ENCODE measurements around the gene ZHX3.
A peak's percentile ranks its signal among the peaks of the same experiment; 100 is the strongest.
"Not testable (repeated sequence)": the region's sequence is repeated elsewhere in the genome, so short reads cannot be mapped to it uniquely, and the experiment has no call there.

ZHX3 gene

GRCh38 chr20:41145317-41145716, 172.2 kb downstream of the ZHX3 start:
- DNase-seq = no peak

GRCh38 chr20:41143354-41143753, 174.2 kb downstream of the ZHX3 start:
- no peak for DNase-seq

GRCh38 chr20:41142919-41143318, 174.6 kb downstream of the ZHX3 start:
- no peak for DNase-seq

GRCh38 chr20:41142245-41142644, 175.3 kb downstream of the ZHX3 start:
- DNase-seq = no peak

GRCh38 chr20:41141153-41141815, 176.2 kb downstream of the ZHX3 start:
- no peak for DNase-seq

GRCh38 chr20:41140226-41141133, 177.1 kb downstream of the ZHX3 start:
- no peak for DNase-seq

GRCh38 chr20:41139227-41140093, 178.1 kb downstream of the ZHX3 start:
- DNase-seq = no peak

GRCh38 chr20:41138475-41139226, 178.9 kb downstream of the ZHX3 start:
- DNase-seq = no peak

GRCh38 chr20:41137614-41138474, 179.7 kb downstream of the ZHX3 start:
- DNase-seq = peak; percentile 2

GRCh38 chr20:41136680-41137613, 180.6 kb downstream of the ZHX3 start, which contains the start of gene PLCG1:
Gene PLCG1, plus strand, starts transcription at chr20:41137543. Its CDS starts 99 bp downstream, at chr20:41137642.
- DNase-seq = peak; percentile 36

GRCh38 chr20:41135888-41136679, 181.4 kb downstream of the ZHX3 start:
- DNase-seq = no peak

- no peak for DNase-seq
Observed at GRCh38 chr20:41135187-41135887, 182.2 kb downstream of the ZHX3 start.

- no peak for DNase-seq
Observed at GRCh38 chr20:41134362-41135186, 183.0 kb downstream of the ZHX3 start.

GRCh38 chr20:41133709-41134361, 183.7 kb downstream of the ZHX3 start:
- no peak for DNase-seq

GRCh38 chr20:41132388-41132775, 185.1 kb downstream of the ZHX3 start:
- not testable (repeated sequence) for DNase-seq

- DNase-seq = no peak
Observed at GRCh38 chr20:41131594-41132387, 185.7 kb downstream of the ZHX3 start.
